OCI-LY7 (cell line): ENCODE measurements around the gene ADCK2. TPM values are rescaled to one million over a fixed set of nuclear protein-coding genes. Genes with fewer than 3 reads are reported as not detected.

Experiments used
- BruUV-seq: library from RNA; stranded (reverse); fragments of 400-500 nt; replicated peaks from 2 replicates; lab custom pipeline; 2021; lab: Mats Ljungman, UMichigan
- CTCF ChIA-PET: fragments of 300-600 bp; sonication (Branson Sonifier 250); formaldehyde crosslinking; loops from one replicate; lab custom pipeline; 2022; ENCODE audit warnings: antibody characterized with exemption; ENCODE audit not compliant: unreplicated experiment; lab: Charles Lee
- POLR2A ChIA-PET: fragments of 300-600 bp; sonication (Branson Sonifier 250); formaldehyde crosslinking; loops from one replicate; lab custom pipeline; 2022; ENCODE audit warnings: antibody characterized with exemption; lab: Charles Lee
- DNase-seq: peaks from one replicate; pipeline ENCODE4 v3.0.0-alpha.2; 2015; ENCODE audit warnings: low spot score
- H2AFZ ChIP-seq: fragments of 200-600 bp; sonication (generic), shearing (Covaris generic); 2 replicates; pipeline ENCODE4 v1.6.1; 2014; ENCODE audit warnings: mild to moderate bottlenecking, antibody characterized with exemption, low read length, moderate library complexity
- H3K27ac ChIP-seq: fragments of 200-600 bp; sonication (generic); 2 replicates; pipeline ENCODE4 v1.5.1; 2014; ENCODE audit warnings: mixed run types, low read depth, mild to moderate bottlenecking, moderate library complexity, low read length, inconsistent platforms; ENCODE audit not compliant: poor library complexity, severe bottlenecking
- H3K36me3 ChIP-seq: fragments of 200-600 bp; sonication (generic); 2 replicates; pipeline ENCODE4 v1.6.1; 2014; ENCODE audit warnings: mild to moderate bottlenecking, antibody characterized with exemption, low read length, moderate library complexity, mixed read lengths; ENCODE audit not compliant: insufficient read depth
- H3K4me1 ChIP-seq: fragments of 200-600 bp; sonication (generic); 2 replicates; pipeline ENCODE4 v1.5.1; 2014; ENCODE audit warnings: mild to moderate bottlenecking, low read length; ENCODE audit not compliant: insufficient read depth, poor library complexity, severe bottlenecking
- H3K4me2 ChIP-seq: fragments of 200-600 bp; sonication (generic); 2 replicates; pipeline ENCODE4 v1.6.1; 2014; ENCODE audit warnings: mild to moderate bottlenecking, low read length
- H3K4me3 ChIP-seq: fragments of 200-600 bp; sonication (generic); 2 replicates; pipeline ENCODE4 v1.5.1; 2014; ENCODE audit warnings: mild to moderate bottlenecking, low read depth, low read length; ENCODE audit not compliant: poor library complexity, severe bottlenecking
- H3K79me2 ChIP-seq: fragments of 200-600 bp; sonication (generic); 2 replicates; pipeline ENCODE4 v1.6.1; 2016; ENCODE audit warnings: low read depth, mild to moderate bottlenecking, low read length, moderate library complexity, mixed read lengths; ENCODE audit not compliant: insufficient read depth
- H3K9me2 ChIP-seq: fragments of 200-600 bp; sonication (generic); 2 replicates; pipeline ENCODE4 v1.6.1; 2016; ENCODE audit warnings: mild to moderate bottlenecking, low read length, mixed read lengths; ENCODE audit not compliant: insufficient read depth
- H3K9me3 ChIP-seq: fragments of 200-600 bp; sonication (generic); 2 replicates; pipeline ENCODE4 v1.6.1; 2014; ENCODE audit warnings: mild to moderate bottlenecking, mixed run types, low read length, mixed read lengths
- H4K20me1 ChIP-seq: fragments of 200-600 bp; sonication (generic); 2 replicates; pipeline ENCODE4 v1.6.1; 2014; ENCODE audit warnings: mild to moderate bottlenecking, antibody characterized with exemption, low read length, moderate library complexity, mixed read lengths; ENCODE audit not compliant: insufficient read depth
- EZH2phosphoT487 ChIP-seq: fragments of 200-600 bp; sonication (generic); IDR thresholded peaks from 2 replicates; pipeline ENCODE4 v1.6.1; 2018; ENCODE audit warnings: low read depth, borderline replicate concordance, mild to moderate bottlenecking, mixed run types, antibody characterized with exemption, low read length, moderate library complexity, mixed read lengths
- intact Hi-C: fragments of 100-400 bp; cut with micrococcal nuclease; formaldehyde crosslinking; loops from one replicate; pipeline ENCODE4 v1.10.0; 2022; ENCODE audit not compliant: unreplicated experiment
- total RNA-seq, 2 experiments: library from RNA; depleted of rRNA in 1 of 2; stranded (reverse); fragments of >200 nt in 1 of 2; shearing (Covaris generic) in 1 of 2; gene quantifications; 2 replicates each; pipeline ENCODE4 v1.2.3, GENCODE V29; 2014 to 2022
- TF ChIP-seq, protein P1 (sequence below): fragments of 200-600 bp; sonication (generic); conservative IDR thresholded peaks from 2 replicates; pipeline ENCODE4 v1.5.1; 2014; ENCODE audit warnings: mild to moderate bottlenecking, antibody characterized with exemption, low read length, moderate library complexity, mixed read lengths

The ADCK2 gene
- total RNA-seq, 2 experiments from 2014 or later: 45.8 to 60.2 TPM

DNA sequence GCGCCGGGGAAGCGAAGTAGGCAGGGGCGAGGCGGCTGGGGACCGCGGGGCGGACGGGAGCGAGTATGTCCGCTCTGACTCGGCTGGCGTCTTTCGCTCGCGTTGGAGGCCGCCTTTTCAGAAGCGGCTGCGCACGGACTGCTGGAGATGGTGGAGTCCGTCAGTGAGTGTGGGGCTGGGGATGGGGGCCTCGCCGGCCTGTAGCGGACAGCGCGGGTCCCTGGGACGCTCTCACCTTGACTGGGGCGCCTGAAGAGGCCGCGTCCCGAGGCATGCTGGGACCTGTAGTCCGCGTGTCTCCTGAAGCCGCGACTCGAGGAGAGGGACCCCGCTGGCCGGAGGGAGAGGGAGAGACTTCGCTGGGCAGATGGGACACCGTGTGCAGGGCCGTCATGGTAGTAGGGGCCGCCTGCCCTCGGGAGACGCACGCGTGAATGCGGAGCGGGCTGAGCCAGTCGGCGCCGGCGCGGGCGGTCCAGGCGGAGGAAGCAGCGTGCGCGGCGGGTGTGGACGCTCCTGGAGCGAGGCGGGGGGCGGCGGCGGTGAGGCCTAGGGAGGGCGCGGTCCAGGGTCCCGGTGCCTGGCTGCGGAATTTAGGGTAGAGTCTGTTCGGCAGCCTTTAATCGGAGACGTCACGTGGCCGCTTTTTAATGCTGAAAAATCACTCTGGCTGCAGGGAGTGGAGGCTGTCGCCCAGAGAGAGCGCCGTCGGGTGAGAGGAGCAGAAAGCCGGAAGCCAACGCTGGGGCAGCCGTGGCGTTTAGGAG is 24.1 kb downstream of the ADCK2 start, which contains the start of gene NDUFB2:
TSS of gene NDUFB2 (plus strand) at position 29 of the 767 bp plus-strand sequence. CDS start at position 66, 37 bp downstream.
- H3K27ac ChIP-seq: peak within 1 kb of the TSS; percentile 66
- H3K36me3 ChIP-seq: peaks cover 70% of the 10 kb centered on the region
- H3K4me1 ChIP-seq: peaks cover 21% of the 10 kb centered on the region
- H4K20me1 ChIP-seq: peaks cover 5% of the 10 kb centered on the region; the same call in 1 of the 2 replicates
- H3K9me3 ChIP-seq: no peaks in the 10 kb centered on the region
- BruUV-seq: no TSS peak
- H3K79me2 ChIP-seq: peaks cover 45% of the 10 kb centered on the region
- no peaks in the 10 kb centered on the region for H3K9me2 ChIP-seq
- DNase-seq: peak; percentile 81
- intact Hi-C loops: loop anchor here (1.0 to 5.0 kb wide), 4 partner anchors 23 to 1040 kb away; partner anchors contain the start of genes BRAF, MRPS33 and SSBP1
- peak within 1 kb of the TSS; percentile 89 for H3K4me2 ChIP-seq
- ChIA-PET POLR2A (interaction anchor here (0.6 to 1.8 kb wide), 8 partner anchors 11 to 383 kb away, joined by 3 to 10 read pairs (median 4); partner anchors contain the start of genes ADCK2 and MRPS33), CTCF (interaction anchor here (0.6 to 1.0 kb wide), 2 partner anchors 11 to 78 kb away, joined by 3 to 5 read pairs; no protein-coding TSS in a partner anchor)
- no peak for TF ChIP-seq EZH2phosphoT487
- TF ChIP-seq, protein P1, sequence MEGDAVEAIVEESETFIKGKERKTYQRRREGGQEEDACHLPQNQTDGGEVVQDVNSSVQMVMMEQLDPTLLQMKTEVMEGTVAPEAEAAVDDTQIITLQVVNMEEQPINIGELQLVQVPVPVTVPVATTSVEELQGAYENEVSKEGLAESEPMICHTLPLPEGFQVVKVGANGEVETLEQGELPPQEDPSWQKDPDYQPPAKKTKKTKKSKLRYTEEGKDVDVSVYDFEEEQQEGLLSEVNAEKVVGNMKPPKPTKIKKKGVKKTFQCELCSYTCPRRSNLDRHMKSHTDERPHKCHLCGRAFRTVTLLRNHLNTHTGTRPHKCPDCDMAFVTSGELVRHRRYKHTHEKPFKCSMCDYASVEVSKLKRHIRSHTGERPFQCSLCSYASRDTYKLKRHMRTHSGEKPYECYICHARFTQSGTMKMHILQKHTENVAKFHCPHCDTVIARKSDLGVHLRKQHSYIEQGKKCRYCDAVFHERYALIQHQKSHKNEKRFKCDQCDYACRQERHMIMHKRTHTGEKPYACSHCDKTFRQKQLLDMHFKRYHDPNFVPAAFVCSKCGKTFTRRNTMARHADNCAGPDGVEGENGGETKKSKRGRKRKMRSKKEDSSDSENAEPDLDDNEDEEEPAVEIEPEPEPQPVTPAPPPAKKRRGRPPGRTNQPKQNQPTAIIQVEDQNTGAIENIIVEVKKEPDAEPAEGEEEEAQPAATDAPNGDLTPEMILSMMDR: peak; percentile 33; the same call in 1 of the 2 replicates
- peak within 1 kb of the TSS; percentile 77 for H3K4me3 ChIP-seq
- peak within 1 kb of the TSS; percentile 62 for H2AFZ ChIP-seq

DNA sequence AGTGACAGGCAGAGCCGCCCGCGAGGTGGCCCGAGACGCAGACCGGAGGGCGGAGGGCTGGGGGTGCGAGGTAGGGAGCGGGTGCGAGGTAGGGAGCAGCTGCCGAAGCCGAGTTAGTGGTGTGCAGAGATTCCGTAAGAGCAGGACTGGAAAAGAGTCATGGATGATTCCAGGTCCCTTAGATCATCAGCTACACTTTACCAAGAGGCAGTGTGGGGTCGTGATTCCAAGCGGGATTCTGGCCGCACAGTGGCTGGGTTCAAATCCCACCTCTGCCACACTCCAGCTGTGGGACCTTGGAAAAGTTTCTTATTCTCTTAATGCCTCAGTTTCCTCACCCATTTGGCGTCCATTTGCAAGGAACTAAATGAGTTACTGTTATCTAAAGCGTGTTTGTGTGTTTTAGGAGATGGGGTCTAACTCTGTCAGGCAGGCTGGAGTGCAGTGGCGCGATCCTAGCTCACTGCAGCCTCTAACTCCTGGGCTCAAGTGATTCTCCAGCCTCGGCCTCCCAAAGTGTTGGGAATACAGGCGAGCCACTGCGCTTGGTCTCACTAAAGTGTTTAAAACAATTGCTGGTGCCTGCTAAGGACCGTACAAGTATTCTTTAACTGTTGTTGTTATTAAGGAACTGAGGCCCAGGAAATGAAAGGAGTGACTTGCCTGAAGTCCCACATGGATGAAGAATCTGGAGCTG is 24.9 kb downstream of the ADCK2 start:
- ChIA-PET POLR2A (interaction anchor here (0.9 kb wide), 2 partner anchors 23 to 317 kb away, joined by 4 to 5 read pairs; partner anchors contain the start of gene MRPS33), CTCF (no interaction called here)
- Histone ChIP-seq H3K4me1 (peaks cover 21% of the 10 kb centered on the region), H3K36me3 (peaks cover 69% of the 10 kb centered on the region), H3K9me2 (no peaks in the 10 kb centered on the region), H3K4me2 (peak overlapping the region; percentile 89), H3K4me3 (peak overlapping the region; percentile 77), H3K79me2 (peaks cover 52% of the 10 kb centered on the region), H3K9me3 (no peaks in the 10 kb centered on the region), H4K20me1 (peaks cover 5% of the 10 kb centered on the region; the same call in 1 of the 2 replicates), H2AFZ (peak overlapping the region; percentile 62; the same call in 1 of the 2 replicates), H3K27ac (peak overlapping the region; percentile 66)
- TF ChIP-seq EZH2phosphoT487: no peak
- TF ChIP-seq, protein P1: 0 out of 2 replicates have a peak, but pooled peaks have one; percentile 10
- no TSS peak for BruUV-seq
- intact Hi-C loops: loop anchor here (5.0 kb wide), 1 partner anchor 1040 kb away; the partner anchor contains the start of gene SSBP1
- no peak for DNase-seq
